Endothelial cell (in vitro differentiated cells): ENCODE data around the gene LRRC27. TPM values are rescaled to one million over a fixed set of nuclear protein-coding genes. Genes with fewer than 3 reads are reported as not detected.

Experiments
- DNase-seq: peaks from one replicate; pipeline ENCODE4 v3.0.0; 2021; ENCODE audit warnings: low spot score
- H3K27ac Mint-ChIP-seq: one replicate; pipeline ENCODE4 v1.8.0; 2021; ENCODE audit warnings: mixed read lengths, inconsistent platforms; ENCODE audit not compliant: unreplicated experiment
- H3K27me3 Mint-ChIP-seq: one replicate; pipeline ENCODE4 v1.8.0; 2021; ENCODE audit warnings: mild to moderate bottlenecking, moderate library complexity, mixed read lengths, inconsistent platforms; ENCODE audit not compliant: unreplicated experiment
- H3K36me3 Mint-ChIP-seq: one replicate; pipeline ENCODE4 v1.8.0; 2021; ENCODE audit warnings: mild to moderate bottlenecking, low read depth, mixed read lengths, inconsistent platforms; ENCODE audit not compliant: unreplicated experiment
- H3K4me1 Mint-ChIP-seq: one replicate; pipeline ENCODE4 v1.8.0; 2021; ENCODE audit warnings: mild to moderate bottlenecking, mixed read lengths, inconsistent platforms; ENCODE audit not compliant: unreplicated experiment
- H3K4me3 Mint-ChIP-seq: one replicate; pipeline ENCODE4 v1.8.0; 2021; ENCODE audit warnings: mild to moderate bottlenecking, mixed read lengths, inconsistent platforms; ENCODE audit not compliant: unreplicated experiment
- H3K9me3 Mint-ChIP-seq: one replicate; pipeline ENCODE4 v1.8.0; 2021; ENCODE audit warnings: mixed read lengths, inconsistent platforms; ENCODE audit not compliant: unreplicated experiment
- CTCF ChIP-seq: fragments of 200-600 bp; sonication (generic); IDR thresholded peaks from one replicate; pipeline ENCODE4 v1.5.0; 2021; ENCODE audit warnings: antibody characterized with exemption; ENCODE audit not compliant: unreplicated experiment
- total RNA-seq: library from RNA; stranded (reverse); fragmentation: NEBNext Ultra II Directional; extraction: Animal tissue kit (Norgen Biotek cat#: 25700); gene quantifications from one replicate; pipeline ENCODE4 v1.2.1, GENCODE V29; 2021; ENCODE audit not compliant: unreplicated experiment

The LRRC27 gene
- total RNA-seq, 1 donor from 2014 or later: 11.1 TPM

- no peak overlapping the region for H3K27ac Mint-ChIP-seq
- H3K27me3 Mint-ChIP-seq: peaks cover 6% of the 10 kb centered on the region
- TF ChIP-seq CTCF: no peak
- H3K36me3 Mint-ChIP-seq: peaks cover 17% of the 10 kb centered on the region
- H3K4me1 Mint-ChIP-seq: no peaks in the 10 kb centered on the region
- no peaks in the 10 kb centered on the region for H3K9me3 Mint-ChIP-seq
- H3K4me3 Mint-ChIP-seq: no peak overlapping the region
- no peak for DNase-seq
These were observed 15.4 kb downstream of the LRRC27 start for GRCh38 chr10:132347211-132347930.

- H3K27ac Mint-ChIP-seq: no peak overlapping the region
- no peaks in the 10 kb centered on the region for H3K9me3 Mint-ChIP-seq
- H3K4me1 Mint-ChIP-seq: peaks cover 2% of the 10 kb centered on the region
- no peak overlapping the region for H3K4me3 Mint-ChIP-seq
- no peak for DNase-seq
- TF ChIP-seq CTCF: no peak
- H3K27me3 Mint-ChIP-seq: peaks cover 6% of the 10 kb centered on the region
- peaks cover 14% of the 10 kb centered on the region for H3K36me3 Mint-ChIP-seq
These were observed 15.9 kb downstream of the LRRC27 start for GRCh38 chr10:132347931-132348267.

- Mint-ChIP-seq H3K27ac (no peak overlapping the region), H3K9me3 (no peaks in the 10 kb centered on the region), H3K36me3 (peaks cover 18% of the 10 kb centered on the region), H3K4me1 (peaks cover 2% of the 10 kb centered on the region), H3K4me3 (no peak overlapping the region), H3K27me3 (peaks cover 8% of the 10 kb centered on the region)
- no peak for DNase-seq
- no peak for TF ChIP-seq CTCF
These were observed 17.8 kb downstream of the LRRC27 start for GRCh38 chr10:132349766-132350165.

- peaks cover 8% of the 10 kb centered on the region for H3K27me3 Mint-ChIP-seq
- no peaks in the 10 kb centered on the region for H3K9me3 Mint-ChIP-seq
- no peak overlapping the region for H3K4me3 Mint-ChIP-seq
- DNase-seq: no peak
- no peak for TF ChIP-seq CTCF
- peaks cover 18% of the 10 kb centered on the region for H3K36me3 Mint-ChIP-seq
- peaks cover 2% of the 10 kb centered on the region for H3K4me1 Mint-ChIP-seq
- no peak overlapping the region for H3K27ac Mint-ChIP-seq
These were observed 18.4 kb downstream of the LRRC27 start for GRCh38 chr10:132350391-132350790.

- Mint-ChIP-seq H3K27me3 (peaks cover 8% of the 10 kb centered on the region), H3K9me3 (no peaks in the 10 kb centered on the region), H3K36me3 (peaks cover 18% of the 10 kb centered on the region), H3K27ac (no peak overlapping the region), H3K4me1 (peaks cover 2% of the 10 kb centered on the region), H3K4me3 (no peak overlapping the region)
- DNase-seq: no peak
- TF ChIP-seq CTCF: no peak
These were observed 19.0 kb downstream of the LRRC27 start for GRCh38 chr10:132350946-132351345.
